ENCODE results near the gene UBA7. TPM values are rescaled to one million over a fixed set of nuclear protein-coding genes. Genes with fewer than 3 reads are reported as not detected.

UBA7 gene
- total and polyA plus RNA-seq, 2 experiments from 2014 or later: 0.14 to 0.50 TPM

DNA sequence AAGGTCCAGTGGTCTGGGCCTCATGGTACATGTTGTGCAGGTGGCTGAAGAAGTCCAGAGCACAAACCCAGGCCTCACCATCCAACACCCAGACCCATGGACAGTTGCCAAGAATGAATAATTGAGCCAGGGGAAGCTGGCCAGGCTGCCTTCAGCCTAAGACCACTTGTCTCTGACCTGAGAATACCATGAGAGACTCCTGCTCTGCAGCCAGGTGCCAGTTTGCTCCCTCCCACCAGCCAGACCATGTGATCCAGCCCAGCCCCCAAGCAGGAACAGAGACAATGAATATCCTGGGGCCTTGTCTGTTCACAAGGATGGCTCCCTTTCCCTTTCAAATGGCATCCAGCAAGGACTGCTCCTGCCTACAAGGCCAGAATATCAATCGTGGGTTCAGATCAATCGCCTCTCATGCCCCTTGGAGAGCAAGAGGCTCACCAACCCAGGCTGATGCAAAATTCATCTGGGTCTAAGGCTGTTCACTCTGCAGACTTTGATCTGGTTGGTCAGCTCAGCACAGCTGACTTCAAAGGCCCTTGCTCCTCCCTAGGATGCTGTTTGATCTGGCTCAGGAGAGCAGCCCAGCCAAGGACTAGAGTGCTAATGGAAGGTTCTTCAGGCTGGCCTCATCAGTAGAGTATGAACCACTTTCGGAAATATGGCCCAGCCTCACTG is 29.2 kb upstream of the UBA7 start:
- peaks cover 60% of the 10 kb centered on the region for H3K36me3 Mint-ChIP-seq (ENCODE audit: low read depth)
- no peaks in the 10 kb centered on the region for H3K4me1 ChIP-seq (ENCODE audit: insufficient read depth)
- H3K4me2 ChIP-seq: no peak overlapping the region
- no peak overlapping the region for H2AFZ ChIP-seq
- H3K4me3 Mint-ChIP-seq: no peak overlapping the region
- peaks cover 6% of the 10 kb centered on the region; the same call in 1 of the 2 replicates for H3K36me3 ChIP-seq (ENCODE audit: insufficient read depth)
- TF ChIP-seq POLR2AphosphoS5 (IDR thresholded peaks at IDR 0.05; ENCODE audit: low read depth) (no peak), ZNF114 (CRISPR knock-in tag; IDR thresholded peaks at IDR 0.05) (no peak), ZNF331 (CRISPR knock-in tag; IDR thresholded peaks at IDR 0.05; ENCODE audit: low read depth) (no peak), STAT1 (IDR thresholded peaks at IDR 0.05; ENCODE audit: unreplicated experiment) (no peak), JUNB (IDR thresholded peaks at IDR 0.05; ENCODE audit: unreplicated experiment) (no peak)
- TF ChIP-seq, protein P1, sequence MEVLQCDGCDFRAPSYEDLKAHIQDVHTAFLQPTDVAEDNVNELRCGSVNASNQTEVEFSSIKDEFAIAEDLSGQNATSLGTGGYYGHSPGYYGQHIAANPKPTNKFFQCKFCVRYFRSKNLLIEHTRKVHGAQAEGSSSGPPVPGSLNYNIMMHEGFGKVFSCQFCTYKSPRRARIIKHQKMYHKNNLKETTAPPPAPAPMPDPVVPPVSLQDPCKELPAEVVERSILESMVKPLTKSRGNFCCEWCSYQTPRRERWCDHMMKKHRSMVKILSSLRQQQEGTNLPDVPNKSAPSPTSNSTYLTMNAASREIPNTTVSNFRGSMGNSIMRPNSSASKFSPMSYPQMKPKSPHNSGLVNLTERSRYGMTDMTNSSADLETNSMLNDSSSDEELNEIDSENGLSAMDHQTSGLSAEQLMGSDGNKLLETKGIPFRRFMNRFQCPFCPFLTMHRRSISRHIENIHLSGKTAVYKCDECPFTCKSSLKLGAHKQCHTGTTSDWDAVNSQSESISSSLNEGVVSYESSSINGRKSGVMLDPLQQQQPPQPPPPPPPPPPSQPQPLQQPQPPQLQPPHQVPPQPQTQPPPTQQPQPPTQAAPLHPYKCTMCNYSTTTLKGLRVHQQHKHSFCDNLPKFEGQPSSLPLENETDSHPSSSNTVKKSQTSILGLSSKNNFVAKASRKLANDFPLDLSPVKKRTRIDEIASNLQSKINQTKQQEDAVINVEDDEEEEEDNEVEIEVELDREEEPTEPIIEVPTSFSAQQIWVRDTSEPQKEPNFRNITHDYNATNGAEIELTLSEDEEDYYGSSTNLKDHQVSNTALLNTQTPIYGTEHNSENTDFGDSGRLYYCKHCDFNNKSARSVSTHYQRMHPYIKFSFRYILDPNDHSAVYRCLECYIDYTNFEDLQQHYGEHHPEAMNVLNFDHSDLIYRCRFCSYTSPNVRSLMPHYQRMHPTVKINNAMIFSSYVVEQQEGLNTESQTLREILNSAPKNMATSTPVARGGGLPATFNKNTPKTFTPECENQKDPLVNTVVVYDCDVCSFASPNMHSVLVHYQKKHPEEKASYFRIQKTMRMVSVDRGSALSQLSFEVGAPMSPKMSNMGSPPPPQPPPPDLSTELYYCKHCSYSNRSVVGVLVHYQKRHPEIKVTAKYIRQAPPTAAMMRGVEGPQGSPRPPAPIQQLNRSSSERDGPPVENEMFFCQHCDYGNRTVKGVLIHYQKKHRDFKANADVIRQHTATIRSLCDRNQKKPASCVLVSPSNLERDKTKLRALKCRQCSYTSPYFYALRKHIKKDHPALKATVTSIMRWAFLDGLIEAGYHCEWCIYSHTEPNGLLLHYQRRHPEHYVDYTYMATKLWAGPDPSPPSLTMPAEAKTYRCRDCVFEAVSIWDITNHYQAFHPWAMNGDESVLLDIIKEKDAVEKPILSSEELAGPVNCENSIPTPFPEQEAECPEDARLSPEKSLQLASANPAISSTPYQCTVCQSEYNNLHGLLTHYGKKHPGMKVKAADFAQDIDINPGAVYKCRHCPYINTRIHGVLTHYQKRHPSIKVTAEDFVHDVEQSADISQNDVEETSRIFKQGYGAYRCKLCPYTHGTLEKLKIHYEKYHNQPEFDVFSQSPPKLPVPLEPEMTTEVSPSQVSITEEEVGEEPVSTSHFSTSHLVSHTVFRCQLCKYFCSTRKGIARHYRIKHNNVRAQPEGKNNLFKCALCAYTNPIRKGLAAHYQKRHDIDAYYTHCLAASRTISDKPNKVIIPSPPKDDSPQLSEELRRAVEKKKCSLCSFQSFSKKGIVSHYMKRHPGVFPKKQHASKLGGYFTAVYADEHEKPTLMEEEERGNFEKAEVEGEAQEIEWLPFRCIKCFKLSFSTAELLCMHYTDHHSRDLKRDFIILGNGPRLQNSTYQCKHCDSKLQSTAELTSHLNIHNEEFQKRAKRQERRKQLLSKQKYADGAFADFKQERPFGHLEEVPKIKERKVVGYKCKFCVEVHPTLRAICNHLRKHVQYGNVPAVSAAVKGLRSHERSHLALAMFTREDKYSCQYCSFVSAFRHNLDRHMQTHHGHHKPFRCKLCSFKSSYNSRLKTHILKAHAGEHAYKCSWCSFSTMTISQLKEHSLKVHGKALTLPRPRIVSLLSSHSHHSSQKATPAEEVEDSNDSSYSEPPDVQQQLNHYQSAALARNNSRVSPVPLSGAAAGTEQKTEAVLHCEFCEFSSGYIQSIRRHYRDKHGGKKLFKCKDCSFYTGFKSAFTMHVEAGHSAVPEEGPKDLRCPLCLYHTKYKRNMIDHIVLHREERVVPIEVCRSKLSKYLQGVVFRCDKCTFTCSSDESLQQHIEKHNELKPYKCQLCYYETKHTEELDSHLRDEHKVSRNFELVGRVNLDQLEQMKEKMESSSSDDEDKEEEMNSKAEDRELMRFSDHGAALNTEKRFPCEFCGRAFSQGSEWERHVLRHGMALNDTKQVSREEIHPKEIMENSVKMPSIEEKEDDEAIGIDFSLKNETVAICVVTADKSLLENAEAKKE (CRISPR knock-in tag; IDR thresholded peaks at IDR 0.05): no peak
- TF ChIP-seq, protein P2, sequence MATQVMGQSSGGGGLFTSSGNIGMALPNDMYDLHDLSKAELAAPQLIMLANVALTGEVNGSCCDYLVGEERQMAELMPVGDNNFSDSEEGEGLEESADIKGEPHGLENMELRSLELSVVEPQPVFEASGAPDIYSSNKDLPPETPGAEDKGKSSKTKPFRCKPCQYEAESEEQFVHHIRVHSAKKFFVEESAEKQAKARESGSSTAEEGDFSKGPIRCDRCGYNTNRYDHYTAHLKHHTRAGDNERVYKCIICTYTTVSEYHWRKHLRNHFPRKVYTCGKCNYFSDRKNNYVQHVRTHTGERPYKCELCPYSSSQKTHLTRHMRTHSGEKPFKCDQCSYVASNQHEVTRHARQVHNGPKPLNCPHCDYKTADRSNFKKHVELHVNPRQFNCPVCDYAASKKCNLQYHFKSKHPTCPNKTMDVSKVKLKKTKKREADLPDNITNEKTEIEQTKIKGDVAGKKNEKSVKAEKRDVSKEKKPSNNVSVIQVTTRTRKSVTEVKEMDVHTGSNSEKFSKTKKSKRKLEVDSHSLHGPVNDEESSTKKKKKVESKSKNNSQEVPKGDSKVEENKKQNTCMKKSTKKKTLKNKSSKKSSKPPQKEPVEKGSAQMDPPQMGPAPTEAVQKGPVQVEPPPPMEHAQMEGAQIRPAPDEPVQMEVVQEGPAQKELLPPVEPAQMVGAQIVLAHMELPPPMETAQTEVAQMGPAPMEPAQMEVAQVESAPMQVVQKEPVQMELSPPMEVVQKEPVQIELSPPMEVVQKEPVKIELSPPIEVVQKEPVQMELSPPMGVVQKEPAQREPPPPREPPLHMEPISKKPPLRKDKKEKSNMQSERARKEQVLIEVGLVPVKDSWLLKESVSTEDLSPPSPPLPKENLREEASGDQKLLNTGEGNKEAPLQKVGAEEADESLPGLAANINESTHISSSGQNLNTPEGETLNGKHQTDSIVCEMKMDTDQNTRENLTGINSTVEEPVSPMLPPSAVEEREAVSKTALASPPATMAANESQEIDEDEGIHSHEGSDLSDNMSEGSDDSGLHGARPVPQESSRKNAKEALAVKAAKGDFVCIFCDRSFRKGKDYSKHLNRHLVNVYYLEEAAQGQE (IDR thresholded peaks at IDR 0.05; ENCODE audit: unreplicated experiment): no peak
- TF ChIP-seq, protein P3, sequence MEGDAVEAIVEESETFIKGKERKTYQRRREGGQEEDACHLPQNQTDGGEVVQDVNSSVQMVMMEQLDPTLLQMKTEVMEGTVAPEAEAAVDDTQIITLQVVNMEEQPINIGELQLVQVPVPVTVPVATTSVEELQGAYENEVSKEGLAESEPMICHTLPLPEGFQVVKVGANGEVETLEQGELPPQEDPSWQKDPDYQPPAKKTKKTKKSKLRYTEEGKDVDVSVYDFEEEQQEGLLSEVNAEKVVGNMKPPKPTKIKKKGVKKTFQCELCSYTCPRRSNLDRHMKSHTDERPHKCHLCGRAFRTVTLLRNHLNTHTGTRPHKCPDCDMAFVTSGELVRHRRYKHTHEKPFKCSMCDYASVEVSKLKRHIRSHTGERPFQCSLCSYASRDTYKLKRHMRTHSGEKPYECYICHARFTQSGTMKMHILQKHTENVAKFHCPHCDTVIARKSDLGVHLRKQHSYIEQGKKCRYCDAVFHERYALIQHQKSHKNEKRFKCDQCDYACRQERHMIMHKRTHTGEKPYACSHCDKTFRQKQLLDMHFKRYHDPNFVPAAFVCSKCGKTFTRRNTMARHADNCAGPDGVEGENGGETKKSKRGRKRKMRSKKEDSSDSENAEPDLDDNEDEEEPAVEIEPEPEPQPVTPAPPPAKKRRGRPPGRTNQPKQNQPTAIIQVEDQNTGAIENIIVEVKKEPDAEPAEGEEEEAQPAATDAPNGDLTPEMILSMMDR (conservative IDR thresholded peaks at IDR 0.05; ENCODE audit: low read depth in 2 of 2): no peak
- TF ChIP-seq, protein P4, sequence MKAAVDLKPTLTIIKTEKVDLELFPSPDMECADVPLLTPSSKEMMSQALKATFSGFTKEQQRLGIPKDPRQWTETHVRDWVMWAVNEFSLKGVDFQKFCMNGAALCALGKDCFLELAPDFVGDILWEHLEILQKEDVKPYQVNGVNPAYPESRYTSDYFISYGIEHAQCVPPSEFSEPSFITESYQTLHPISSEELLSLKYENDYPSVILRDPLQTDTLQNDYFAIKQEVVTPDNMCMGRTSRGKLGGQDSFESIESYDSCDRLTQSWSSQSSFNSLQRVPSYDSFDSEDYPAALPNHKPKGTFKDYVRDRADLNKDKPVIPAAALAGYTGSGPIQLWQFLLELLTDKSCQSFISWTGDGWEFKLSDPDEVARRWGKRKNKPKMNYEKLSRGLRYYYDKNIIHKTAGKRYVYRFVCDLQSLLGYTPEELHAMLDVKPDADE (IDR thresholded peaks at IDR 0.05): no peak
- ATAC-seq (peak; percentile 15; the same call in 2 of the 3 replicates), DNase-seq (ENCODE audit: low spot score) (no peak)
- no peaks in the 10 kb centered on the region for H3K79me2 ChIP-seq (replicated peaks; ENCODE audit: insufficient read depth)
- no peaks in the 10 kb centered on the region for H3F3A ChIP-seq (replicated peaks; ENCODE audit: low read depth)
- no peaks in the 10 kb centered on the region for H3K9me3 Mint-ChIP-seq
- H3K27ac Mint-ChIP-seq: no peak overlapping the region
- peaks cover 5% of the 10 kb centered on the region for H3K27me3 Mint-ChIP-seq (ENCODE audit: insufficient read depth, low read depth, poor library complexity)
- no peak overlapping the region for H3K4me3 ChIP-seq
- H3K4me1 Mint-ChIP-seq: peaks cover 18% of the 10 kb centered on the region
- 0 out of 2 replicates have a peak, but pooled peaks cover 5% of the 10 kb centered on the region for H4K20me1 ChIP-seq (replicated peaks; ENCODE audit: insufficient read depth)
- H3K27ac ChIP-seq (ENCODE audit: low read depth): no peak overlapping the region
- H3K27me3 ChIP-seq (ENCODE audit: insufficient read depth): no peaks in the 10 kb centered on the region
- H3K9me2 ChIP-seq (ENCODE audit: insufficient read depth): no peaks in the 10 kb centered on the region

Data from GM23338 (cell line).